Measurements from ENCODE around the gene PALM3.

PALM3 gene

GRCh38 chr19:14061751-14062557 is at the start of gene PALM3:
TSS of gene PALM3 (minus strand) at chr19:14062076. CDS start at chr19:14061980, 96 bp downstream.
- Histone ChIP-seq H3K27ac (ENCODE audit: low read depth in 2 of 2, low read length in 2 of 2) (no peak within 1 kb of the TSS), H3K27me3 (ENCODE audit: control insufficient read depth in 2 of 2, insufficient read depth in 2 of 2, low read length in 2 of 2) (peaks cover 3 to 4% of the 10 kb centered on the region in 2 donors), H3K9ac (ENCODE audit: low read depth in 1 of 2, low read length in 2 of 2) (no peak within 1 kb of the TSS), H3K4me1 (ENCODE audit: control insufficient read depth in 2 of 2, insufficient read depth in 2 of 2, low read length in 2 of 2) (peaks cover 3 to 4% of the 10 kb centered on the region in 2 donors), H3K36me3 (ENCODE audit: control insufficient read depth in 2 of 2, insufficient read depth in 2 of 2, low read length in 2 of 2) (no peaks in the 10 kb centered on the region), H3K9me3 (ENCODE audit: control insufficient read depth in 2 of 2, low read length in 2 of 2) (no peaks in the 10 kb centered on the region), H3K4me3 (ENCODE audit: low read length in 2 of 2) (no peak within 1 kb of the TSS)

GRCh38 chr19:14111486-14111885 is 49.6 kb upstream of the PALM3 start:
- H3K4me1 ChIP-seq (ENCODE audit: control insufficient read depth in 2 of 2, insufficient read depth in 2 of 2, low read length in 2 of 2) = peaks cover 14 to 21% of the 10 kb centered on the region in 2 donors
- H3K36me3 ChIP-seq (ENCODE audit: control insufficient read depth in 2 of 2, insufficient read depth in 2 of 2, low read length in 2 of 2) = no peaks in the 10 kb centered on the region
- H3K9me3 ChIP-seq (ENCODE audit: control insufficient read depth in 2 of 2, low read length in 2 of 2) = no peaks in the 10 kb centered on the region
- H3K4me3 ChIP-seq (ENCODE audit: low read length in 2 of 2) = no peak overlapping the region
- H3K27ac ChIP-seq (ENCODE audit: low read depth in 2 of 2, low read length in 2 of 2) = no peak overlapping the region
- H3K9ac ChIP-seq (ENCODE audit: low read depth in 1 of 2, low read length in 2 of 2) = no peak overlapping the region
- H3K27me3 ChIP-seq (ENCODE audit: control insufficient read depth in 2 of 2, insufficient read depth in 2 of 2, low read length in 2 of 2) = no peaks in the 10 kb centered on the region

- no peak overlapping the region for H3K4me3 ChIP-seq (ENCODE audit: low read length in 2 of 2)
- no peaks in the 10 kb centered on the region for H3K36me3 ChIP-seq (ENCODE audit: control insufficient read depth in 2 of 2, insufficient read depth in 2 of 2, low read length in 2 of 2)
- no peak overlapping the region for H3K27ac ChIP-seq (ENCODE audit: low read depth in 2 of 2, low read length in 2 of 2)
- no peaks in the 10 kb centered on the region for H3K27me3 ChIP-seq (ENCODE audit: control insufficient read depth in 2 of 2, insufficient read depth in 2 of 2, low read length in 2 of 2)
- H3K9me3 ChIP-seq (ENCODE audit: control insufficient read depth in 2 of 2, low read length in 2 of 2) = no peaks in the 10 kb centered on the region
- peaks cover 16 to 18% of the 10 kb centered on the region in 2 donors for H3K4me1 ChIP-seq (ENCODE audit: control insufficient read depth in 2 of 2, insufficient read depth in 2 of 2, low read length in 2 of 2)
- H3K9ac ChIP-seq (ENCODE audit: low read depth in 1 of 2, low read length in 2 of 2) = no peak overlapping the region
Measured at GRCh38 chr19:14110650-14111049, 48.8 kb upstream of the PALM3 start.

- no peak overlapping the region for H3K9ac ChIP-seq (ENCODE audit: low read depth in 1 of 2, low read length in 2 of 2)
- H3K36me3 ChIP-seq (ENCODE audit: control insufficient read depth in 2 of 2, insufficient read depth in 2 of 2, low read length in 2 of 2) = peaks cover 5 to 7% of the 10 kb centered on the region in 2 donors
- H3K9me3 ChIP-seq (ENCODE audit: control insufficient read depth in 2 of 2, low read length in 2 of 2) = no peaks in the 10 kb centered on the region
- no peak overlapping the region for H3K27ac ChIP-seq (ENCODE audit: low read depth in 2 of 2, low read length in 2 of 2)
- H3K4me3 ChIP-seq (ENCODE audit: low read length in 2 of 2) = no peak overlapping the region
- H3K27me3 ChIP-seq (ENCODE audit: control insufficient read depth in 2 of 2, insufficient read depth in 2 of 2, low read length in 2 of 2) = no peaks in the 10 kb centered on the region
- H3K4me1 ChIP-seq (ENCODE audit: control insufficient read depth in 2 of 2, insufficient read depth in 2 of 2, low read length in 2 of 2) = peaks cover 2 to 15% of the 10 kb centered on the region in 2 donors
Measured at GRCh38 chr19:14107581-14108461, 45.9 kb upstream of the PALM3 start.

GRCh38 chr19:14106840-14107239 is 45.0 kb upstream of the PALM3 start:
- Histone ChIP-seq H3K4me3 (ENCODE audit: low read length in 2 of 2) (no peak overlapping the region), H3K9me3 (ENCODE audit: control insufficient read depth in 2 of 2, low read length in 2 of 2) (no peaks in the 10 kb centered on the region), H3K9ac (ENCODE audit: low read depth in 1 of 2, low read length in 2 of 2) (no peak overlapping the region), H3K27me3 (ENCODE audit: control insufficient read depth in 2 of 2, insufficient read depth in 2 of 2, low read length in 2 of 2) (no peaks in the 10 kb centered on the region), H3K27ac (ENCODE audit: low read depth in 2 of 2, low read length in 2 of 2) (no peak overlapping the region), H3K36me3 (ENCODE audit: control insufficient read depth in 2 of 2, insufficient read depth in 2 of 2, low read length in 2 of 2) (peaks cover 12 to 15% of the 10 kb centered on the region in 2 donors), H3K4me1 (ENCODE audit: control insufficient read depth in 2 of 2, insufficient read depth in 2 of 2, low read length in 2 of 2) (peaks cover 0 to 9% of the 10 kb centered on the region in 2 donors)

- H3K4me1 ChIP-seq (ENCODE audit: control insufficient read depth in 2 of 2, insufficient read depth in 2 of 2, low read length in 2 of 2) = peaks cover 0 to 9% of the 10 kb centered on the region in 2 donors
- peak overlapping the region; percentile 63 to 68 for H3K27ac ChIP-seq (ENCODE audit: low read depth in 2 of 2, low read length in 2 of 2)
- H3K36me3 ChIP-seq (ENCODE audit: control insufficient read depth in 2 of 2, insufficient read depth in 2 of 2, low read length in 2 of 2) = peaks cover 16 to 19% of the 10 kb centered on the region in 2 donors
- no peaks in the 10 kb centered on the region for H3K27me3 ChIP-seq (ENCODE audit: control insufficient read depth in 2 of 2, insufficient read depth in 2 of 2, low read length in 2 of 2)
- no peaks in the 10 kb centered on the region for H3K9me3 ChIP-seq (ENCODE audit: control insufficient read depth in 2 of 2, low read length in 2 of 2)
- H3K4me3 ChIP-seq (ENCODE audit: low read length in 2 of 2) = no peak overlapping the region
- H3K9ac ChIP-seq (ENCODE audit: low read depth in 1 of 2, low read length in 2 of 2) = no peak overlapping the region
Measured at GRCh38 chr19:14105680-14106079, 43.8 kb upstream of the PALM3 start.

GRCh38 chr19:14103310-14103709 is 41.4 kb upstream of the PALM3 start:
- Histone ChIP-seq H3K9ac (ENCODE audit: low read depth in 1 of 2, low read length in 2 of 2) (no peak overlapping the region), H3K27ac (ENCODE audit: low read depth in 2 of 2, low read length in 2 of 2) (no peak overlapping the region), H3K4me1 (ENCODE audit: control insufficient read depth in 2 of 2, insufficient read depth in 2 of 2, low read length in 2 of 2) (peaks cover 0 to 9% of the 10 kb centered on the region in 2 donors), H3K4me3 (ENCODE audit: low read length in 2 of 2) (no peak overlapping the region), H3K36me3 (ENCODE audit: control insufficient read depth in 2 of 2, insufficient read depth in 2 of 2, low read length in 2 of 2) (peaks cover 19 to 23% of the 10 kb centered on the region in 2 donors), H3K9me3 (ENCODE audit: control insufficient read depth in 2 of 2, low read length in 2 of 2) (no peaks in the 10 kb centered on the region), H3K27me3 (ENCODE audit: control insufficient read depth in 2 of 2, insufficient read depth in 2 of 2, low read length in 2 of 2) (no peaks in the 10 kb centered on the region)

- Histone ChIP-seq H3K36me3 (ENCODE audit: control insufficient read depth in 2 of 2, insufficient read depth in 2 of 2, low read length in 2 of 2) (peaks cover 23 to 27% of the 10 kb centered on the region in 2 donors), H3K4me1 (ENCODE audit: control insufficient read depth in 2 of 2, insufficient read depth in 2 of 2, low read length in 2 of 2) (peaks cover 0 to 9% of the 10 kb centered on the region in 2 donors), H3K27ac (ENCODE audit: low read depth in 2 of 2, low read length in 2 of 2) (no peak overlapping the region), H3K9ac (ENCODE audit: low read depth in 1 of 2, low read length in 2 of 2) (no peak overlapping the region), H3K4me3 (ENCODE audit: low read length in 2 of 2) (no peak overlapping the region), H3K27me3 (ENCODE audit: control insufficient read depth in 2 of 2, insufficient read depth in 2 of 2, low read length in 2 of 2) (no peaks in the 10 kb centered on the region), H3K9me3 (ENCODE audit: control insufficient read depth in 2 of 2, low read length in 2 of 2) (no peaks in the 10 kb centered on the region)
Measured at GRCh38 chr19:14102756-14103155, 40.9 kb upstream of the PALM3 start.

- H3K27ac ChIP-seq (ENCODE audit: low read depth in 2 of 2, low read length in 2 of 2) = no peak overlapping the region
- no peak overlapping the region for H3K9ac ChIP-seq (ENCODE audit: low read depth in 1 of 2, low read length in 2 of 2)
- H3K36me3 ChIP-seq (ENCODE audit: control insufficient read depth in 2 of 2, insufficient read depth in 2 of 2, low read length in 2 of 2) = peaks cover 29 to 32% of the 10 kb centered on the region in 2 donors
- H3K27me3 ChIP-seq (ENCODE audit: control insufficient read depth in 2 of 2, insufficient read depth in 2 of 2, low read length in 2 of 2) = no peaks in the 10 kb centered on the region
- H3K9me3 ChIP-seq (ENCODE audit: control insufficient read depth in 2 of 2, low read length in 2 of 2) = no peaks in the 10 kb centered on the region
- peaks cover 0 to 9% of the 10 kb centered on the region in 2 donors for H3K4me1 ChIP-seq (ENCODE audit: control insufficient read depth in 2 of 2, insufficient read depth in 2 of 2, low read length in 2 of 2)
- no peak overlapping the region for H3K4me3 ChIP-seq (ENCODE audit: low read length in 2 of 2)
Measured at GRCh38 chr19:14102102-14102696, 40.3 kb upstream of the PALM3 start.

Measured in mucosa of rectum (tissue), 2 donors.